ENCODE data around the gene PLB1.

The PLB1 gene

DNA sequence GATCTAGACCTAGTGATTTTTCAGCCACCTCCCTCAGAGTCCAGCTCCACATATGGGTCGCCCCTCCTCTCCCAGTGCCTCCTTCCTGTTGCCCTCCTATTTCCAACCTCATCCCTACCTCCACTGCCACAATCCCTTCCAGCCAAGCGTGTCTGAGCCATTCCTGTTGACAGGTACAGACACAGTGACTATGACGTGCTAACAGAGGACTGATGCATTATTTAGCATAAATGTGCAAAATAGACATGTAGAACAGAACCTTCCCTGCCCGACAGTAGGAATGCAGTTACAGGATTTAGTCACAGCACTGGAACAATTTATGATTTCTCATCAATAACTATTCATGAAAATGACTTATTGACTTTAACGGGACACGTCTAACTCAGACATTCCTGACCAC lies 171.4 kb downstream of the PLB1 start:
- TF ChIP-seq, protein P1, sequence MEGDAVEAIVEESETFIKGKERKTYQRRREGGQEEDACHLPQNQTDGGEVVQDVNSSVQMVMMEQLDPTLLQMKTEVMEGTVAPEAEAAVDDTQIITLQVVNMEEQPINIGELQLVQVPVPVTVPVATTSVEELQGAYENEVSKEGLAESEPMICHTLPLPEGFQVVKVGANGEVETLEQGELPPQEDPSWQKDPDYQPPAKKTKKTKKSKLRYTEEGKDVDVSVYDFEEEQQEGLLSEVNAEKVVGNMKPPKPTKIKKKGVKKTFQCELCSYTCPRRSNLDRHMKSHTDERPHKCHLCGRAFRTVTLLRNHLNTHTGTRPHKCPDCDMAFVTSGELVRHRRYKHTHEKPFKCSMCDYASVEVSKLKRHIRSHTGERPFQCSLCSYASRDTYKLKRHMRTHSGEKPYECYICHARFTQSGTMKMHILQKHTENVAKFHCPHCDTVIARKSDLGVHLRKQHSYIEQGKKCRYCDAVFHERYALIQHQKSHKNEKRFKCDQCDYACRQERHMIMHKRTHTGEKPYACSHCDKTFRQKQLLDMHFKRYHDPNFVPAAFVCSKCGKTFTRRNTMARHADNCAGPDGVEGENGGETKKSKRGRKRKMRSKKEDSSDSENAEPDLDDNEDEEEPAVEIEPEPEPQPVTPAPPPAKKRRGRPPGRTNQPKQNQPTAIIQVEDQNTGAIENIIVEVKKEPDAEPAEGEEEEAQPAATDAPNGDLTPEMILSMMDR (IDR thresholded peaks at IDR 0.05; ENCODE audit: insufficient read depth, missing control alignments) = no peak
- FAIRE-seq (no peak), DNase-seq (ENCODE audit: insufficient read length, low spot score) (no peak)

DNA sequence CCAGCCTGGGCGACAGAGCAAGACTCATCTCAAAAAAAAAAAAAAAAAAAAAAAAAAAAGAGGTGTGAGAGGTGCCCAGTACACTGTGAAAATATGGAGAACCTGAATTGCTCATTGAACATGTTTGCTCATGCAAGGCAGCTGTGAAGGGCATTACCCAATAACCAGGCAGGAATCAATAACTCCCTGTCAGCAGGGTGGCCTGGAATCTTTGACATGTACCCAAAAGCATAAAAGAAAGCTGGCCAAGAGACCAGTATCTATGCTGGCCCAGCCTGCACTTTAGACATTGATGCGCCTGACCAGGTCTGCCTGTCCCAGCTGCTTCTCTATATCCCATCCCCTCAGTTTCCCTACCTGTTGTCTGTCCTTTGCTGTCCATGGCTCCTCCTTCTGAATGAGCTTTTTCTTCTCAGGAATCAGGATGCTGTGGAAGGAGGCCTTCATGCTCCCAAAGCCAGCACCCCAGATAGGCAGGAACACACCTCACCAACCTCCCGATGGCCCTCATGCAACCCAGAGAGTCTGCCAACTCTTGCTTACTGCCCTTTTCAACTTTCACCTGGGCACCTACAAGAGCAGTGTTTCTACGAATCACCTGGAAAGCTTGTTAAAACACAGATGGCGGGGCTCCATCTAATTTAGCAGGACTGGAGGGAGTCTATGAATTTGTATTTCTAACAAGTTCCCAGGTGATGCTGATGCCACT lies 172.4 kb downstream of the PLB1 start:
- FAIRE-seq (no peak), DNase-seq (ENCODE audit: insufficient read length, low spot score) (no peak)
- TF ChIP-seq, protein P1 (IDR thresholded peaks at IDR 0.05; ENCODE audit: insufficient read depth, missing control alignments) = no peak

DNA sequence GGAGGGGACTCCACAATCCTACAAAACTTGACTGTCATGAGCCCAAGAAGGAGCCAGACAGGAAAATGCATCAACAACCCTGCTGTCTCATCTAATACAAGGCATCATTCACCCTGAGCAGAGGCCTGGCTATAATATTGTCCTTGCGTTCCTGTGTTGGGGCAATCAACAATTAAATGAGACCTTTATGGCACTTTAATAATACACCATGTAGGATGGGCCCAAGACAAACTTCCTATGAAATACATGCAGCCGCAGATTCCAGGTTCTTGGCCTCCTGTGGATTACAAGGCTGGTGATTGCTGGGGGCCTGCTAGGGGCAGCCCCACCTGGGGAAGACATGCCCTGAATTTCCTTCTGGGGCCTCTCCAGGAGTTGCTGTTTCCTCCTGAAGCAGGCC lies 173.0 kb downstream of the PLB1 start:
- TF ChIP-seq, protein P1 (IDR thresholded peaks at IDR 0.05; ENCODE audit: insufficient read depth, missing control alignments) = no peak
- FAIRE-seq (no peak), DNase-seq (ENCODE audit: insufficient read length, low spot score) (no peak)

DNA sequence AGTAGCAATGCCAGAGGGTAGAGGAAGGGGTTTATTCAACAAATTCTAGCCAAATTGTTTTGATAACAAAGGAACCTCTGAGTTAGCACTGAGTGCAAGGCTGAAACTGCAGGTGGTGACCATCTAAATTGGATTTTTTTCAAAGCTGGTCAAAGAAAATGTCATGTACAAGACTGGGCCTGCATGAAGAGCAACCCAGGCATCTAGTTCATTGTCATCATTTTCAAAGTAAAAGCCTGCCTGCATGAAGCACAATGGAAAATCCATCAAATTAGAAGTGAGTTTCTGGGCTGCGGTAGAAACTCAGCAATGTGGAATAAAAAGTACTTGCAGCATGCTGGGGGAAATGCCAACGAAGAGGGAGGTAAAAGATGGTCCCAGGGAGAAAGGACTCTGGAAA lies 175.0 kb downstream of the PLB1 start:
- no peak for FAIRE-seq
- TF ChIP-seq, protein P1 (IDR thresholded peaks at IDR 0.05; ENCODE audit: insufficient read depth, missing control alignments) = no peak
- DNase-seq (ENCODE audit: insufficient read length, low spot score) = no peak

DNA sequence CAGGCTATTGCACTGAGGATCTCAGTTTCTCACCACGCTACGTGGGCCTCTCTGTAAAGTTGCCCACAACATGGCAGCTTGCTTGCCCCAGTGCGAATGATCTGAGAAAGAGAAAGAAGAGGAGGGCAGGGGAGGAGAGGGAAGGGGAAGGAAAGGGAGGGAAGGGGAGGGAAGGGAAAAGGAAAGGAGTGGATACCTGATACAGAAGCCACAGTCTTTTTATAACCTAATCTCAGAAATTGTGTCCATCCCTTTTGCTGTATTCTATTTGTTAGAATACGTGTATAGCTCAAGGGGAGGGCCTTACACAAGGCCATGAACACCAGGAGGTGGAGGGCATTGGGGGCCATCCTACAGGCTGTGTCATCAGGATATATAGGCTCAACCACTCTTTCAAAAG lies 177.5 kb downstream of the PLB1 start:
- TF ChIP-seq, protein P1 (IDR thresholded peaks at IDR 0.05; ENCODE audit: insufficient read depth, missing control alignments) = no peak
- DNase-seq (ENCODE audit: insufficient read length, low spot score) (no peak), FAIRE-seq (no peak)

DNA sequence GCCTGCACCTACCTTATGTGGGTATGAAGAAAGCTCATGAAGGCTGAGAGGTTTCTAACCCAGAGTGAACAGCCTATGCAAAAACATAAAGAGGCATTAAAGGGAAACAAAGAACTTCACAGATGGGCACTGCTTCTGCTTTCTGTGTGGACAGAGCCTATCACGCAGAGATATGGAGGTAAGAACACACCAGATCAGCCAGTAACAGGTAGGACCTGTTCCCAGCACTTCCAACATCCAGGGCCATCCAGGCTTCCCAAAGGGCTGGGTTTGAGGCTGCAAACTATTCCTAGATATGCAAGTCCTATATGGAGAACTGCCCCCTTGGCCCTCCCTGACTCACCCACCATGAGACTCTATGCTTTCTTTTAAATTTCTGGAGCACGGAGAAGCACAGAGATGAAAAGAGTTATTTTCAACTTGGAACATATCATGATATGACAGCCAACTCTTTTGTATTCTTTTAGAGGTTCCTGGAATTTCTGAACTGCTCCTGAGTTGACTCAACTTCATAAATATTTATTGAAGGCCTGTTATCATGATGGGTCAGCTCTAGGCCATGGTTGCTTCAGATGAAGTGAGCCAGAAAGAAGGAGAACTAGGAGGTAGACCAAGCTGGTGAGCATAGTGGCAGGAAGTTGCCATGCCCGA lies 178.3 kb downstream of the PLB1 start:
- TF ChIP-seq, protein P1 (IDR thresholded peaks at IDR 0.05; ENCODE audit: insufficient read depth, missing control alignments) = no peak
- DNase-seq (ENCODE audit: insufficient read length, low spot score) = no peak
- no peak for FAIRE-seq

DNA sequence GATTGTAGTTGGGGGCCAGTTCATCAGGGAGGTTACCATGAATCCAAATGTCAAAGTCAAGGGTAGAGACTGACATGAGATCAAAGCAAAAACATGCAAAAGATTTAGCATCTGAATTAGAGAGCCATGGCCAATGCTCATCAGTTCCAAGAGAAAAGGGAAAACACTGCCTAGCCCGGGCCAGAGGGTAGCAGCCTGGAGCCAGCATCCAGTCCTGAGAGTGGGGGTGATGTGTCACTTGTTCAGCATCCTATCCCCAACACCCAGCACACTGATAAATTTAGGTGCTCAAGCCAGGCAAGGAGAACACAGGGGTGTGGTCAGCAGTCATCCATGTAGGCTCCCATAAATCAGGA lies 178.8 kb downstream of the PLB1 start:
- no peak for DNase-seq (ENCODE audit: insufficient read length, low spot score)
- no peak for FAIRE-seq
- TF ChIP-seq, protein P1 (IDR thresholded peaks at IDR 0.05; ENCODE audit: insufficient read depth, missing control alignments) = no peak

Data from D721Med (cell line).